Left renal pelvis (tissue), 4 donors: ENCODE results near the gene TASP1. TPM values are rescaled to one million over a fixed set of nuclear protein-coding genes. Genes with fewer than 3 reads are reported as not detected.
"Not testable (repeated sequence)": the region's sequence is repeated elsewhere in the genome, so short reads cannot be mapped to it uniquely, and the experiment has no call there.

Experiments used
- DNase-seq, 4 donors: peaks; one replicate each; pipeline ENCODE4 v3.0.0-alpha.2; 2013; ENCODE audit warnings: low read depth in 4 of 4, low spot score in 3 of 4
- polyA plus RNA-seq, 4 donors: library from polyadenylated mRNA; unstranded; fragments of 120-200 nt; gene quantifications; one replicate each; pipeline ENCODE4 v1.2.1, GENCODE V29; 2013; ENCODE audit not compliant: insufficient read length in 4 of 4

Gene TASP1
- polyA plus RNA-seq, 4 donors, result 8.4 to 14.7 (median 14.4) TPM

- no peak for DNase-seq
Measured at GRCh38 chr20:13510837-13511488, 127.8 kb downstream of the TASP1 start.

GRCh38 chr20:13507646-13508045 is 131.1 kb downstream of the TASP1 start:
- DNase-seq, result no peak

DNA sequence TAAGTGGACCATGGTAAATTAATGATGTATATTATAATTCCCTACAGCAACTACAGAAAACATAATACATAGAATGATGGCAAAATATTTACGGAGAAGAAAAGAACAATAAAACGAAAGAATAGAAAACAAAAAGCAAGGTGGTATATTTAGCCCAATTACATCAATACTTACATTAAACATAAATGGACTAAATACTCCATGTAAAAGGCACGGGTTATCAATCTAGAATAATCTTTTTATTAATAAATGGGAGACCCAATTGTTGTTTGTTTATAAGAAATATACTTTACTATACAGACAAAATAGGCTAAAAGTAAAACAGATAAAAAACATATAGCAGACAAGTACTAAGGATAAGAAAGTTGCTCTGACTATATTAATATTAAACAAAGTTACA is 137.2 kb downstream of the TASP1 start:
- DNase-seq, result no peak

DNA sequence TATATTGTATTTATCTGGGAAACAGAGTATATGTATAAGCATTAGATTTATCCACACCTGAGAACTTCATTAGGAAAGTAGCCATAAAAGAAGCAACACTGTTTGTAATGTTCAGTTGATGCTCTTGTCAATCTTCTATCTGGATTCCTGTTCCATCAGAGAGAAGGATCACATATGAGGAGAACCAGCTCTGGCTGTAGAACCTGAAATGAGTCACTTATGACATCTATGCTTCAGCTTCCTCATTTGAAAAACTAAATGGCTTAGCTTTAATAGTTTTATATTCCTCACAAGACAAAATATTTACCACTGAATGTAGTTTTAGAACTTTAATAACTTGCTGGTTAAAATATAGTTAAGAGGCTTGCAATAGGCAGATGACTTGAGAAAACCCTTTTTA is 144.7 kb downstream of the TASP1 start:
- no peak for DNase-seq

- DNase-seq, result no peak
Measured at GRCh38 chr20:13493143-13493542, 145.6 kb downstream of the TASP1 start.

DNA sequence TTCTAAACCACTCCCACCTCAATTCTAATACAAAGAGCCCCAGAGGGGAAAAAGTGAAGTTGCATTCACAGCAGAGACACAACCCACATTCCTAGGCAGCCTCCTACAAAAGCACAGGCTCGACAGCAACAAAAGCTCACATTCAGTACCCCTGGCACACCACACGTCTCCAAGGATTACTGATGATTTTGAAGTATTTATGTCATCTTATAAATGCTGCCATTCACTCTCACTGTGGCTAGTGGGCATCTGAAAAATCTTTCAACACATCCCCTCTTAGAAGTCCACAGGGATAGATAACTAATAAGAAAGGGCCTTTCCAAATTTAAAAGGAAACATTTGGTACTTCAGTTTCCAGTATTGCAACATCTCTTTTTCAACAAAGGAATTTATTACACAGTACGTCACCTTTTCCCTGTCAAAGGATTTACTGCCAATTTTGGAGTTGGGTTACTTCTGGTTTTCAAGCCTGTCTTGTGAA is 146.7 kb downstream of the TASP1 start:
- no peak for DNase-seq

DNA sequence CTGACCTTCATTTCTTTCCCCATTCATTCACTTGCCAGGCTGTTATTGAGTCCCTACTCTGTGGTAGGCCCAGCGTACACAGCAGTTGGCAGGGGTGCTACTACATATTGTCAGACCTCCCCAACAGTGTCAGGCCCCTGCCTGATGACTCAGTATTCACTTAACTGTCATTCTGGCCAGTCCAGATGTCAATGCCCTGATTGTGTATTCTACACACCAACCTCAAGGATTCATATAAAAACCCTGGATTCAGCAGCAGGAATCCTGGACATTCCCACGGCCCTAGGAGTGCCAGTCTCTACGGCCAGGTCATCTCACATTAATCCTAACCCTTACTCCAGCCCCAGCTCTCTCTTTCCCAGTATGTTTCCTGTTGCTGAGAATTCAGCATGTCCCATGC is 151.5 kb downstream of the TASP1 start:
- no peak for DNase-seq

DNA sequence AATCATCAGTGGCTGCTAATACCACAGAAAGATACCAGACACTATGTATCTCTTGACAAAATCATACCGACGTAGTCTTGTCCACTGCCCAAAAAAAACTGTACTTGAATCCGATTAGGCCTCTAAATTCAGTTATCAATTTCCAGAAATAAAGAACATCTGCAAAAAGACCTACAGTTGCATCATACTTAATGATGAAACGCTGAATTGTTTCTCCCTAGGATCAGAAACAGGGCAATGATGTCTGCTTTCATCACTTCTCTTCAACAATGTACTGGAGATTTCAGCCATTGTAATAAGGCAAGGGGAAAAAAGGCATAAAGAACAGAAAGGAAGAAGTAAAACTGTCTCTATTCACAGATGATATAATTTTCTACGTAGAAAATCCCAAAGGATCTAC is 152.0 kb downstream of the TASP1 start:
- no peak for DNase-seq

DNA sequence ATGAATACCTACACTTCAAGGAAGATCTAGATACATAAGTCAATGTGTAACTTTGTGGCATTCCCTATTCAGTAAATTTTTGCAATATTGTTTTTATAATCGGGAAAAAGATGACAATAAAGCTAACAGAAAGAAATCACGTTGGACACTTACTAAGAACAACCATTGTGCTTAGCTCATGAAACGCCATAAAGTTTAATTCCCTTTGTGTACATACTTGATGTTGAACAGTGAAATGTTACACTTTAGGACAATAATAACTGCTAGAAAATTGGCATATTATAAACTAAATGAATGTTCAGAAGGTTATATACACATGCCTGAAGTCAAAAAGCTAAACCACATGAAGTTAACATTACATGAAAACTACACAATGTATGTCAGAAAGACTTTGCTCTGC is 153.2 kb downstream of the TASP1 start:
- DNase-seq, result no peak

- not testable (repeated sequence) for DNase-seq
Measured at GRCh38 chr20:13485019-13485418, 153.7 kb downstream of the TASP1 start.

DNA sequence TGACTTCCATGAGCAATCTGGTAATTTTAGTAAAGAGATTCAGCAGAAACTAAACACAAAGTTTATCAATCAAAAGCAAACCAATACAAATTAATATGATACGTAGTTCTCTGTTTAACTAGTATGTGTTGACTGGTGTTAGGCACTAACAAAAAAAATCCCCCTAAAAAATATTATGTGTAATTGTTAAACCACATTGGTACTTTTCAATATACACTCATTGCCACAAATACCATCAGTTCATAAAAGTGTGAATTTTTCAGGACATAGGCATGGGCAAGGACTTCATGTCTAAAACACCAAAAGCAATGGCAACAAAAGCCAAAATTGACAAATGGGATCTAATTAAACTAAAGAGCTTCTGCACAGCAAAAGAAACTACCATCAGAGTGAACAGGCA is 155.3 kb downstream of the TASP1 start:
- not testable (repeated sequence) for DNase-seq

DNA sequence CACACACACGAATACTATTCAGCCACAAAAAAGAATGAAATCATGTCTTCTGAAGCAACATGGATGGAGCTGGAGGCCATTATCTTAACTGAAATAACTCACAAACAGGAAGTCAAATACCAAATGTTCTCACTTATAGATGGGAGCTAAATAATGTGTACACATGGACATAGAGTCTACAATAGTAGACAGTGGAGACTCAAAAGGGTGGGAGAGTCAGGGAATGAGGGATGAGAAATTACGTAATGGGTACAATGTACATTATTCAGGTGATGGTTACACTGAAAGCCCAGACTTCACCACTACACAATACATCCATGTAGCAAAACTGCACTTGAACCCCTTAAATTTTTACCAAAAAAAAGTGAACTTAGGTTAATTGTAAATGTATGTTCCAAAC is 160.4 kb downstream of the TASP1 start:
- no peak for DNase-seq

GRCh38 chr20:13474467-13474866 is 164.3 kb downstream of the TASP1 start:
- no peak for DNase-seq

- DNase-seq, result no peak
Measured at GRCh38 chr20:13469262-13469661, 169.5 kb downstream of the TASP1 start.

GRCh38 chr20:13468166-13468565 is 170.6 kb downstream of the TASP1 start:
- no peak for DNase-seq

- DNase-seq, result no peak
Measured at GRCh38 chr20:13464702-13465101, 174.0 kb downstream of the TASP1 start.

GRCh38 chr20:13461849-13462458 is 176.8 kb downstream of the TASP1 start:
- no peak for DNase-seq

GRCh38 chr20:13458860-13459451 is 179.8 kb downstream of the TASP1 start:
- no peak for DNase-seq

DNA sequence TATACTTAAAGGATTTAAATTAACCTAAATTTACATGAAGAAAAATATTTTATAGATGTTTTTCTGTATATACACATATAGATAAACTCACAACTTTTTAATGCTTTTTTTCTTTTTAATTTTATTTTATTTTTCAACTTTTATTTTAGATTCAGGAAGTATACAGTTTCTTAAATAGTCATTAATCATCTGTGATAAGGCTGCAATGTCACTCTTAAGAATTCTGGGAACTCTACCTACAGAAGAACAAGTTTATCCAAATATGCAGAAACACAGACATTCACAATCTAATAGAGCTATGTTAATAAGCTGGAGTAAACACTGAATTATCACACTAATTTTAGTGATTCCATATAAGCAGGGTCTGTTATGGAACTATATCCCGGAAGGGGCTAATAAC is 181.2 kb downstream of the TASP1 start:
- no peak for DNase-seq

GRCh38 chr20:13455713-13456112 is 183.0 kb downstream of the TASP1 start:
- DNase-seq, result no peak

DNA sequence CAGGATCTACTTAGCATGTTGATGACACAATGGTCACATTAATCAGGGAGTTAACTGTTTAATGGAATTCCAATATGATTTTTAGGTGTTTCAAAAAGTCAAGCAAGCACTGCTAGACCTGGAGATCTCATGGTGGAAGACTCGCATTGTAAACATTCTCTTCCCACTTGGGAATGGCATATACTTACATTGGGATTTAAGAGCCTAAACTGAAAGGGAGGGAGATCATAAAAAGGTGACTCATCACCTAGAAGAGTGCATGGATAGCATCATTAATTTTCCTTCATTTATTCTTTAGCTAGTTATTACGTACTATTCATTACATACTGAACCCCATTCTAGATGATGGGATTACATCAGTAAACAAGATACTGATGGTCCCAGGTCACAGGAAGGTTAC is 185.4 kb downstream of the TASP1 start:
- no peak for DNase-seq

- no peak for DNase-seq
Measured at GRCh38 chr20:13452470-13453124, 186.1 kb downstream of the TASP1 start.
